NK-92 (cell line): Measurements from ENCODE around the gene HIF3A.

Experiments
- DNase-seq: peaks from one replicate; lab custom pipeline; 2025; ENCODE audit not compliant: unreplicated experiment; lab: John Stamatoyannopoulos, UW

Gene HIF3A

GRCh38 chr19:46326608-46327007 is 29.8 kb downstream of the HIF3A start:
- DNase-seq, result no peak

- no peak for DNase-seq
These were observed 31.2 kb downstream of the HIF3A start for GRCh38 chr19:46328079-46328478.

DNA sequence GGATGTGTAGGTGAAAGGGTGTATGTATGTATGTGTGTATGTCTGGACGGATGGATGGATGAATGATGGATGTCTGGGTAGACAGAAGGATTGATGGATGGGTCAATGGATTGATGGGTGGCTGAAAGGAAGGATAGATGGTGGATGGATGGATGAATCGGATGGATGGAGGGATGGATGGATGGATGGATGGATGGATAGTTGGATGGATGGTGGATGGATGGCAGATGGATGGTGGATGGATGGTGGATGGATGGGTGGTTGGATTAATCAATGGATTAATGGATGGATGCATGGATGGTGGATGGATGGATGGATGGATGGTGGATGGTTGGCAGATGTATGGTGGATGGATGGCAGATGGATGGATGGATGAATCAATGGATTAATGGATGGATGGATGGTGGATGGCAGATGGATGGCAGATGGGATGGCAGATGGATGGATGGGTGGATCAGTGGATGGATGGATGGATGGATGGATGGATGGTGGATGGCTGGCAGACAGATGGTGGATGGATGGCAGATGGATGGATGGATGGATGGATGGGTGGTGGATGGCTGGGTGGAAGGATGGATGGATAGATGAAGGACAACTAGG is 33.6 kb downstream of the HIF3A start:
- DNase-seq, result no peak

DNA sequence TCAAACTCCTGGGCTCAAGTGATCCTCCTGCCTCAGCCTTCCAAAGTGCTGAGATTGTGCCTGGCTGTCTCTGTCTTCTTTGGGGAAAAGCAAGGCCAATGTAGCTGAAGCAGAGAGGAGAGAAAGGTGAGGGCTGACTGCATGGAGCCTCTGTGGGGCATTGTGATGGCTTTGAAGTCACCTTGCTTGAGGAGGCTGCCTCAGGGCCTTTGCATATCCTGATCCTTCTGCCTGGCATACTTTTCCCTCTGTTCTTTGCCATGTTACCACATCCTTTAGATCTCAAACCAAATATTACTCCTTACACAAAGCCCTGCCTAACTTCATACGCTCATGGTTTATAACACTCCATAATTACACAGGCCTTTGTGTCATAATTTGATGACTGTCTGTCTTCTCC is 40.6 kb downstream of the HIF3A start:
- DNase-seq, result no peak

- no peak for DNase-seq
These were observed 42.6 kb downstream of the HIF3A start for GRCh38 chr19:46339446-46339845.

GRCh38 chr19:46340051-46340659 is 43.3 kb downstream of the HIF3A start:
- no peak for DNase-seq

GRCh38 chr19:46341937-46342336 is 45.1 kb downstream of the HIF3A start:
- no peak for DNase-seq

- DNase-seq, result no peak
These were observed 47.5 kb downstream of the HIF3A start for GRCh38 chr19:46344363-46344762.

- DNase-seq, result no peak
These were observed 48.3 kb downstream of the HIF3A start for GRCh38 chr19:46345157-46345556.

GRCh38 chr19:46346821-46347571 is 50.2 kb downstream of the HIF3A start, which contains the start of gene PPP5C:
PPP5C (plus strand) TSS chr19:46347087; CDS start chr19:46347097, 10 bp downstream.
- DNase-seq, result no peak

- no peak for DNase-seq
These were observed 50.7 kb downstream of the HIF3A start for GRCh38 chr19:46347572-46347883.

- no peak for DNase-seq
These were observed 51.1 kb downstream of the HIF3A start for GRCh38 chr19:46347985-46348384.

- DNase-seq, result no peak
These were observed 52.6 kb downstream of the HIF3A start for GRCh38 chr19:46349311-46349993.

- DNase-seq, result no peak
These were observed 53.4 kb downstream of the HIF3A start for GRCh38 chr19:46350029-46350757.

DNA sequence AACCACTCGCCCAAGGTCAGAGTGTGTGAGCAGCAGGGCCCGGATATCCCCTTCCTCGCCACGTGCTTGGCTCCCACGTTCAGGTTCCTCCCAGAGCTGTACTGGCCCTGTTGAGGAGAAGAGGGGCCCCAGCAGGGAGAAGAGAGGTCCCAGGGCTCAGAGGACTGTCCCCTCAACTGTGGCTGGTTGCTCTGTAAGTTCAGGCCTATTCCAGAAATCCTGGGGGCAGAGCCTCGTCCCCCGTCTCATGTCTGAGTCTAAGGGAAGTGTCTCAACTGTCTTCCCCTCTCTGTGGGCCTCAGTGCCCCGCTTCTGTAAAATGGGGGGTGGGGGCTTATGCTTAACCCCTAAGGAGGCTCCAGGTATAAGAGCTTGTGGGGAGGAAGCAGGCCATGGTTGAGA is 53.9 kb downstream of the HIF3A start:
- no peak for DNase-seq

GRCh38 chr19:46351241-46352041 is 54.6 kb downstream of the HIF3A start:
- DNase-seq, result no peak

- no peak for DNase-seq
These were observed 57.1 kb downstream of the HIF3A start for GRCh38 chr19:46353730-46354528.

DNA sequence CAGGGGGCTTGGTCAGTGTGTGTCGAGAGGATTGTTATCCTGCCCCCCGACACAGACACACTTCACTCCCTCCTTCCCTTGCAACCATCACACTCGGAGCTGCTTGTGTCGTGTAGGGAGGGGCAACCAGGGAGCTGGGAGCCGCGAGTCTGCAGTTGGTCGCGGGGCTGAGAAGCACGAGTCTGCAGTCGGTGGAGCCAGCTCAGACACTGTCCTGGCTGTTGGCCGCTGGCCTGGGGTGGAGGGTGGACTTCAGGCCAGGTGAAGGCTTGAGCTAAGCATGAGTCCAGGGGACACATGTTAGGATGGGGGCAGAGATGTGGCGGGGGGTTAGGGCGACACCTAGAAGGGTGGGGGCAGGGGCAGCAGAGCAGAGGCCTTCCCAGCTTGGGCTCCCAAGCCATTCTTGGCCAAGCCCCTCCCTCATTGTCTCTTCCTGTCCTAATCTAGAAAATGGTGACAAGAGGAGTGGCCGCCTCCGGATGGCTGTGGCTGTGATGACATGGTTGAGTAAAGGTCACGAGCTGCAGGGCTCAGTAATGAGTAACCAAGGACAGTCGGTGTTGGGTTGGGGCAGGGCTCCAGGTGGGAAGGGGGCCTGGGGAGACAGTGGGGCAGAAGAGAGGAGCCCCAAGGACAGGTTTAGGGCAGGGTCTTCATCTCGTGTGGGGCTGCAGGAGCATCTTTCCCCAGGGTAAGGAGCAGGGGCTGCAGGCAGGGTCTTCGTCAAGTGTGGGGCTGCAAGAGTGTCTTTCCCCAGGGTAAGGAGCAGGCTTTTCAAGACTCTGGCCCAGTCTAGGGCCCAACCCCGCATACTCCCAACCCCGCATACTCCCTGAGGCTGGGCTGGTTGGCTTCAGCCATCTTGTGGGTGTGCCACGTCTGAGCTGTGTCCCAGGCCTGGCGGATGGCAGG is 58.6 kb downstream of the HIF3A start:
- no peak for DNase-seq
